ENCODE data around the gene AIRE.
"Not testable (repeated sequence)": the region's sequence is repeated elsewhere in the genome, so short reads cannot be mapped to it uniquely, and the experiment has no call there.

Gene AIRE

GRCh38 chr21:44285138-44285992 lies at the start of gene AIRE:
AIRE (plus strand) TSS chr21:44285876; CDS start chr21:44286007, 131 bp downstream.
- no peak for DNase-seq

DNA sequence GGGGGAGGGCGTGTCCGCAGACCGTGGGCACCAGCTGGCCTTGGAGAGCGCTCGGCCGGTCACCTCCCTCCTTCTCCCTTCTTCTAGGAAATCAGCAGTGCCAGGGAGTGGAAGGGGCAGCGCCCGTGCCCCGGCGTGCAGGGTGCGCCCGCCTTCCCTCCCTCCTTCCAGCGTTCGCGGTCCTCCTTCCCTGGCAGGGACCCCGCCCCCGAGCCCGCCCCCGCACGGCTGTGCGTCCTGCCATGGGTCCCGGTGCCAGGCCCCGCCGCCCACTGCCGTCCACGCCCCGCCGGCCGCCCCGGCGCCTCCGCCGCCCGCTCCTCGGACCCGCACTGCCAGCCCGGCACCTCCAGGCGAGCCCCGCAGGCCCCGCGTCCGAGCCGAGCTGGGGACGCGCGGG lies 45.3 kb upstream of the AIRE start:
- DNase-seq, result not testable (repeated sequence)

DNA sequence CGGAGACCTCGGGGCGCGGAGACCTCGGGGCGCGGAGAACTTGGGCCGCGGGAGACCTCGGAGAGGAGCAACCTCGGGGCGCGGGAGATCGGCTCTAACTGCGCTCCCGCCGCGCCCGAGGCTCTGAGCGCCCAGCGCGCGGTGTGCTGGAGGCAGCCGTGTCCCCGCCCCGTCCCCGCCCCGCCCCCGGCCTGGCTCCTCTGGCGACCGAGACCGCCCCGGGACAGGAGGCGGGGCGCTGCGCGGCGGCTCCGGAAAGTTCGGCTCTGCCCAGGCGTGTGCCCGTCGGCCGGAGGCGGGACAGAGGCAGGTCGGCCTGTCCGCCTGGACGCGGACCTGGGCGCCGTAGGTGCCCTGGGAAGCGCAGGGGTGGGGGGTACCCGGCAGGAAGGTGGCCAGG lies 44.8 kb upstream of the AIRE start, which contains the start of gene ICOSLG:
TSS of gene ICOSLG (minus strand) at position 102 of the 400 bp plus-strand sequence. CDS start 126 bp downstream, outside the sequence.
- DNase-seq, result not testable (repeated sequence)

- not testable (repeated sequence) for DNase-seq
These were observed 44.4 kb upstream of the AIRE start for GRCh38 chr21:44241281-44241680.

DNA sequence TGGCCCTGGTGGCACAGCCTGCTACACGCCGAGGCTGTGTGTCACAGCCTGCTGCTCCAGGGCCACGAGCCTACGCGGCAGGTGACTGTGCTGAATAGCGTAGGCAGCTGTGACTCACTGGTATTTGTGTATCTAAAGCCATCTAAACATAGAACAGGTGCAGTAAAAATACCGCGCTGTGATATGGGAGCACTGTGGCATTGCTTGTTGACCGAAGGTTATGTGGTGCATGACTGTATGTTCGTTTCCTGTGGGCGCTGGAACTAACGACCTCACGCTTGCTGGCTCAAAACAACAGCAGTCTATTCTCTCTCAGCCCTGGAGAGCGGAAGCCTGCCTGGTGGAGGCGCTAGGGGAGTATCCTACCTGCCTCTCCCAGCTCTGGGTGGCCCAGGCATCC lies 41.7 kb upstream of the AIRE start:
- DNase-seq, result not testable (repeated sequence)

DNA sequence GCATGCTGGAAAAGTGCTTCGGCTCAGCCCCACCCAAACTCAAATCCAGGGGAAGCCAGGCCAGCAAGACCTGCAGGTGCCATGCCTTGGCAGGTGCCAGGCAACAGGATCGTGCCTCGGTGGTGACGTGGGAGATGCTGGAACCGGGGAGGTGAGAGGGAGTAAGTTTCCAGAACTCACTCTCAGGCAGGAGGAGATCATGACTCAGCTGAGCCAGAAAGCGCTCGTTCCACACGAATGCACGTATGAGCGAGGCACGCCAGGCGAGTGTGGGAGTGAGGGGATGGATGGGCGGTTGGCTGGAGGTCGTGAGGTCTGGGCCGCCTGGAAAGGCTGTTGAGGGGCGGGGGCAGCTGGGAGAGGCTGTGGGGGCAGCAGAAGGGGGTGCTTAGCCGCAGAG lies 37.8 kb upstream of the AIRE start:
- not testable (repeated sequence) for DNase-seq

DNA sequence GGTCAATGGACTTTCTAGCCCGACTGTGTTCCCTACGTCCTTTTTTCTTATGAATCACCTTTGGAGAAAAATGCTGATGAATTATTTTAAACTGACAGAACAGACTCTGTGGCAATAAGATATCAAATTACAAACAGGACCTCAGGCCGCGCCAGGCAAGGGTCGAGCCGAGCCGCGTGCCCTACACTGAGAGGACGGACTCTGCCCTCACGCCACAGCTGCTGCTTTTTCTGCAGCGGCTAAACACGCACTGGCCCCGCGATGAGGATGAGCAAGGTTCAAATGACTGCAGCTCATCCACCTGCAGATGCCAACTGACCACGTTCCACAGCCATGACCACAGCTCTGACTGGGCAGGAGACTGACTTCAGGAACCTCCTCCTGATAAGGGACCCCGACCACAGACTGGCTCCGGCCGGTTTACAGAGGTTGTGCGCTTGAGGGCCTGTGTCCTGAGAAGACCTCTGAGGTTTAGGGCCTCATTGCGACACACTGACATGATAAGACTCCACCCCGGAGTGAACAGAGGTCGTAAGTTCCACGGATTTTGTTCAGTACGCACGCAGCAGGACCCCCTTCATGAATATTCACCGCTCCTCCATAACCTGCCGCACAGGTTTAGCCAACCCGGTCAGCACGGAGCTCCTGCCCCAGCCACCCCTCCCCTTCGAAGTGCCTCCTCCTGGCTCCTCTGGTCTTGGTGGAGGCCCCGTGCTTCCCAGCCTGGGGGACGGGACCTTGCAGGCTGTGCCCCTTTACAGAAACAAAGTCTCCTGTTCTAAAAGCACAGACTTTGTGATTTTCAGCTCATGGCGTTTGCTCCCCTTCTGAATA lies 36.3 kb upstream of the AIRE start:
- not testable (repeated sequence) for DNase-seq

GRCh38 chr21:44253832-44254710 lies 31.6 kb upstream of the AIRE start:
- DNase-seq, result no peak

DNA sequence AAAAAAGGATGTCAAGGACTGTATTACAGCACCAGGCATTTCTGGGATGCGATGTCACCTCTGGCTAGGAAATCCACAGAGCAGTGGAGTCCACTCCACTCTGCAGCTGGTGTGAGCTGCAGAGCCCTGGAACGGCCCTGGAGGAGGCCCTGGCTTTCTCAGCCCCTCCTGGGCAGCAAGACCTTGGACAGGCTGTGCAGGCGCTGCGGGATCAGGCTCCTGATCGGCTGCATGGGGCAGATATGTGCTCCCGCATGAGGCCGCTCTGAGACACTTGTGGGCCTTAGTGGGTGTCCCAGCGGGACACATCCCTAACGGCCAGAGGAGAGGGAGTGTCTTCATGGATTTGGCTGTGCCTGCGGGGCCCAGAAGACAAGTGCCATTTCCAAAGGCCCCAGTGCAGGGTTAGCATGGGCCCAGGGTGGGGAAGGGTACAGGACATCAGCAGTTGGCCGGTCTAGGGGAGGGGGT lies 30.1 kb upstream of the AIRE start:
- no peak for DNase-seq

- DNase-seq, result no peak
These were observed 27.5 kb upstream of the AIRE start for GRCh38 chr21:44258056-44258725.

GRCh38 chr21:44259082-44259705 lies 26.5 kb upstream of the AIRE start:
- no peak for DNase-seq

DNA sequence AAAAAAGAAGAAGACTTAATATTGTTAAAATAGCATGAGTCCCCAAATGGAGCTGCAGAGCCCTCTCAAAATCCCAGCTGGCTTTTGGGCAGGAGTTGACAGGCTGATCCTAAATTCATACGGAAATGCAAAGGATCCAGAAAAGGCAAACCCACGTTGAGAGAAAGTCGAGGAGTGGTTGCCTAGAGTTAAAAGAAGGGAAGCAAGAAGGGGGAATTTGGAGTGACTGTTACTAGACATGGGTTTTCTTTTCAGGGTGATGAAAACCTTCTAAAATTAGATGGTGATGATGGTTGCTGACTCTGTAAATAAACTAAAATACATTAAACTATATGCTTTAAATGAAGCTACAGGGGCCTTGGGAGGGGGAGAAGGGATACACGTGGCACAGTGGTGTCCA lies 25.6 kb upstream of the AIRE start:
- no peak for DNase-seq

GRCh38 chr21:44260791-44261631 lies 24.7 kb upstream of the AIRE start:
- DNase-seq, result no peak

DNA sequence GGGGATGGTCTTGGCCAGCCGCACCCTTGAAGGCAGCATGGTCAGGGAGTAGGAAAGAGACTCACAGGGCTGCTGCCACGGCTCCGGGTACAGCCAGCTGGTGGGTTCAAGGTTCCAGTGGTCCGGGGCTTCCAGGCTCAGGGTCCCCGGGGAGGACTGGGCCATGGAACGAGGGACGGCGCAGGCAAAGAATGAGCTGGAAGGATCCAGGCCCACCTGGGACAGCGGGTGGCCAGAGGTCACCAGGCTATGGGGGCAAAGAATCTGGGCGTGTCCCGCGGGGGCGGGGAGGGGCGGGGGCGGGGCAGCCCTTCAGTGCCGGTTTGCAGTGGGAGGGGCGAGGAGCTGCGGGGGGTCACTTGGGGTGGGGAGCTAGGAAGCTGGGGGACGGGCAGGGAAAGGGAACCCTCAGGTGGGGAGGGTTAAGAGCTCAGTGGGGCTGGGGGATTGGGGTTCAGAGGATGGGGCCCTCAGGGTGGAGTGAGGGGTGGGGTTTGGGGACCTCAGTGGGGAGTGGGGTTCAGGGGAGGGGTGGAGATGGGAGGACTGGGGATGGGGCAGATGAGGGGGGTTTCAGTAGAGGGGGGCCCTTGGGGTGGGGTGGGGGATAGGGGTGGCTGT lies 23.9 kb upstream of the AIRE start, which contains the start of gene DNMT3L:
TSS of gene DNMT3L (minus strand) at position 223 of the 621 bp plus-strand sequence. CDS start 638 bp downstream, outside the sequence.
- no peak for DNase-seq

- DNase-seq, result no peak
These were observed 23.2 kb upstream of the AIRE start for GRCh38 chr21:44262338-44263056.

GRCh38 chr21:44263221-44263760 lies 22.4 kb upstream of the AIRE start:
- DNase-seq, result no peak

DNA sequence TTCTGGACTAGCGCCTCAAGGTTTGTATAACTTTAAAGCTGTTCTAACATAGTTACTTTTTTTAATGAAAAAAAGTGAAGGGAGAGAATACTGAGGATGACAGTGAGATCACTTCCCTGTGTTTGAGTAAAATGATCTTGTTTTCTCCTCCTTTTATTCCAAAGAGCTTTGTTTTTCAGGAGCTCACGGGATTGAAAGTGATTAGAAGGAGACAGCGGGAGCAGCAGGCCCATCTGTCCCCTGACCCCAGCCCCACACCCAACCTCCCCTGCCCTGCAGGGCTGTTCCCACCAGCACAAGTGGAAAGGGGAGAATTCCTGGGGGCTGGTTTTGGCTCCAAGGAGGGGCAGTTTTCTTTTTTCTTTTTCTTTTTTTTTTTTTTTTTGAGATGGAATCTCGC lies 21.9 kb upstream of the AIRE start:
- no peak for DNase-seq

GRCh38 chr21:44265734-44266270 lies 19.9 kb upstream of the AIRE start:
- no peak for DNase-seq
